ENCODE results near the gene ZSWIM3. TPM values are rescaled to one million over a fixed set of nuclear protein-coding genes. Genes with fewer than 3 reads are reported as not detected.

ZSWIM3 gene
- total RNA-seq, 4 donors from 2014 or later = 1.3 to 3.3 (median 2.1) TPM

GRCh38 chr20:45912344-45912682, 54.9 kb downstream of the ZSWIM3 start:
- no peaks in the 10 kb centered on the region for H3K36me3 ChIP-seq
- H3K27me3 ChIP-seq = peaks cover 15 to 20% (median 19%) of the 10 kb centered on the region in 3 donors
- no peaks in the 10 kb centered on the region for H3K9me3 ChIP-seq
- in situ Hi-C loops (cut with MboI; ENCODE audit: low sequenced_read_pairs in 4 of 4) (no loop called here), intact Hi-C loops (cut with DNase I; ENCODE audit: low total_unique reads) (no loop called here)
- no peak for DNase-seq
- peaks cover 6 to 16% of the 10 kb centered on the region in 2 donors for H3K4me1 ChIP-seq
- peak overlapping the region; percentile 52 to 66 (median 56) for H3K4me3 ChIP-seq
- H3K27ac ChIP-seq = peak overlapping the region; percentile 48 to 82 (median 66)
- TF ChIP-seq POLR2A (IDR thresholded peaks at IDR 0.05) = no peak
- TF ChIP-seq CTCF (IDR thresholded peaks at IDR 0.05 in 4 of 5, conservative IDR thresholded peaks at IDR 0.05 in 1 of 5) = no peak
- no peak for ATAC-seq

- no peak overlapping the region for H3K27ac ChIP-seq
- no peak for DNase-seq
- H3K4me3 ChIP-seq = no peak overlapping the region
- peaks cover 6 to 16% of the 10 kb centered on the region in 2 donors for H3K4me1 ChIP-seq
- peaks cover 15 to 20% (median 19%) of the 10 kb centered on the region in 3 donors for H3K27me3 ChIP-seq
- ATAC-seq = no peak
- intact Hi-C loops (cut with DNase I; ENCODE audit: low total_unique reads) = no loop called here
- no peaks in the 10 kb centered on the region for H3K36me3 ChIP-seq
- in situ Hi-C loops (cut with MboI; ENCODE audit: low sequenced_read_pairs in 4 of 4) = no loop called here
- TF ChIP-seq POLR2A (IDR thresholded peaks at IDR 0.05) = no peak
- no peak for TF ChIP-seq CTCF (IDR thresholded peaks at IDR 0.05 in 4 of 5, conservative IDR thresholded peaks at IDR 0.05 in 1 of 5)
- H3K9me3 ChIP-seq = no peaks in the 10 kb centered on the region
These were observed 55.7 kb downstream of the ZSWIM3 start for GRCh38 chr20:45913116-45913515.

GRCh38 chr20:45917790-45918141, 60.4 kb downstream of the ZSWIM3 start:
- no peak for TF ChIP-seq POLR2A (IDR thresholded peaks at IDR 0.05)
- no peak for TF ChIP-seq CTCF (IDR thresholded peaks at IDR 0.05 in 4 of 5, conservative IDR thresholded peaks at IDR 0.05 in 1 of 5)
- H3K4me3 ChIP-seq = no peak overlapping the region
- no peaks in the 10 kb centered on the region for H3K36me3 ChIP-seq
- H3K4me1 ChIP-seq = peaks cover 0 to 16% of the 10 kb centered on the region in 2 donors
- intact Hi-C loops (cut with DNase I; ENCODE audit: low total_unique reads) = no loop called here
- peak overlapping the region; percentile 59 to 67 (median 64) for H3K27ac ChIP-seq
- ATAC-seq = no peak
- no peaks in the 10 kb centered on the region for H3K9me3 ChIP-seq
- DNase-seq = no peak
- in situ Hi-C loops (cut with MboI; ENCODE audit: low sequenced_read_pairs in 4 of 4) = no loop called here
- H3K27me3 ChIP-seq = peaks cover 0 to 3% (median under 1%) of the 10 kb centered on the region in 3 donors

- Histone ChIP-seq H3K27ac (peak overlapping the region; percentile 59 to 67 (median 64)), H3K4me3 (no peak overlapping the region), H3K9me3 (no peaks in the 10 kb centered on the region), H3K36me3 (no peaks in the 10 kb centered on the region), H3K4me1 (peaks cover 0 to 16% of the 10 kb centered on the region in 2 donors), H3K27me3 (no peaks in the 10 kb centered on the region)
- in situ Hi-C loops (cut with MboI; ENCODE audit: low sequenced_read_pairs in 4 of 4) (no loop called here), intact Hi-C loops (cut with DNase I; ENCODE audit: low total_unique reads) (no loop called here)
- ATAC-seq = peak in 1 of 2 donors; percentile 45
- no peak for DNase-seq
- TF ChIP-seq CTCF (IDR thresholded peaks at IDR 0.05 in 4 of 5, conservative IDR thresholded peaks at IDR 0.05 in 1 of 5) = no peak
- TF ChIP-seq POLR2A (IDR thresholded peaks at IDR 0.05) = no peak
These were observed 60.8 kb downstream of the ZSWIM3 start for GRCh38 chr20:45918182-45918737.

Measured in gastrocnemius medialis (tissue), 4 donors.